ENCODE results near the gene RASSF7.

- TF ChIP-seq REST (IDR thresholded peaks at IDR 0.05; ENCODE audit: low read depth, low read length) (no peak), KAT2A (conservative IDR thresholded peaks at IDR 0.05; ENCODE audit: control insufficient read depth, low read depth, low read length) (no peak), TAF1 (IDR thresholded peaks at IDR 0.05; ENCODE audit: borderline replicate concordance, low read depth, low read length) (no peak), YY1 (IDR thresholded peaks at IDR 0.05; ENCODE audit: low read depth, low read length) (no peak), ZNF384 (IDR thresholded peaks at IDR 0.05; ENCODE audit: borderline replicate concordance, low read depth, low read length) (no peak)
Observed at GRCh38 chr11:553083-553987, 7.4 kb upstream of the RASSF7 start.

Data from GM12878 (cell line).